Neural cell (in vitro differentiated cells): ENCODE measurements around the gene CRMP1.

Experiments
- EP300 ChIP-seq: fragments of 450-650 bp; conservative IDR thresholded peaks from 2 replicates; pipeline ENCODE4 v1.6.1; 2014; ENCODE audit warnings: antibody characterized with exemption, mild to moderate bottlenecking, moderate library complexity; ENCODE audit not compliant: poor library complexity, severe bottlenecking
- EZH2 ChIP-seq: fragments of 200-600, 300-800 bp; shearing (Covaris generic), sonication (generic); IDR thresholded peaks from 2 replicates; pipeline ENCODE4 v1.6.1; 2014; ENCODE audit warnings: antibody characterized with exemption, low read length, borderline replicate concordance, mild to moderate bottlenecking; ENCODE audit not compliant: insufficient read depth, poor library complexity, severe bottlenecking
- POLR2AphosphoS5 ChIP-seq: IDR thresholded peaks from 2 replicates; pipeline ENCODE4 v1.6.1; 2012
- RAD21 ChIP-seq: fragments of 450-650 bp; conservative IDR thresholded peaks from 2 replicates; pipeline ENCODE4 v1.6.1; 2014; ENCODE audit warnings: antibody characterized with exemption, mild to moderate bottlenecking, moderate library complexity
- TAF1 ChIP-seq: IDR thresholded peaks from 2 replicates; pipeline ENCODE4 v1.6.1; 2012; ENCODE audit warnings: low read depth
- TF ChIP-seq, protein P1 (sequence below): fragments of 450-650 bp; IDR thresholded peaks from 2 replicates; pipeline ENCODE4 v1.5.1; 2014; ENCODE audit warnings: antibody characterized with exemption, mild to moderate bottlenecking, moderate library complexity; ENCODE audit not compliant: poor library complexity, severe bottlenecking
- TF ChIP-seq, protein P2 (sequence below): IDR thresholded peaks from 2 replicates; pipeline ENCODE4 v1.6.1; 2012; ENCODE audit warnings: borderline replicate concordance

DNA sequence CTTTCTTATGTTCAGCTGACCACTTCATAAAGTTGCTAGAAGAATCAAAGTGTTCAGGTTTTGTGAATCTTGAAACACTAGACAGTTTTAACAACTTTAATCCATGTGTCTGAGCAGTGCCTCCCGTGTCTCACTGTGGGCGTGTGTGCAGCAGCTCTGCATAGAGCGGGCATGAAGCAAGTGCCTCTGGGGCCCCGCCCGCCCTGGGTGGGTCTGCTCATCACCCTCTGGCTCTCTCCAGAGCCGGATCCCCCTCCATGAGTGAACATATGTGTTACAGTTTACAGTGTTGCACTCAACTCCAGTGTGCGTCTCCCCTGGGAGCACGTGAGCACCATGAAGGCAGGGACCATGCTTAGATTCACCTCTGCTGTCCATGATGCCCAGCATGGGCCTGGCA is 37.6 kb upstream of the CRMP1 start:
- TF ChIP-seq, protein P1, sequence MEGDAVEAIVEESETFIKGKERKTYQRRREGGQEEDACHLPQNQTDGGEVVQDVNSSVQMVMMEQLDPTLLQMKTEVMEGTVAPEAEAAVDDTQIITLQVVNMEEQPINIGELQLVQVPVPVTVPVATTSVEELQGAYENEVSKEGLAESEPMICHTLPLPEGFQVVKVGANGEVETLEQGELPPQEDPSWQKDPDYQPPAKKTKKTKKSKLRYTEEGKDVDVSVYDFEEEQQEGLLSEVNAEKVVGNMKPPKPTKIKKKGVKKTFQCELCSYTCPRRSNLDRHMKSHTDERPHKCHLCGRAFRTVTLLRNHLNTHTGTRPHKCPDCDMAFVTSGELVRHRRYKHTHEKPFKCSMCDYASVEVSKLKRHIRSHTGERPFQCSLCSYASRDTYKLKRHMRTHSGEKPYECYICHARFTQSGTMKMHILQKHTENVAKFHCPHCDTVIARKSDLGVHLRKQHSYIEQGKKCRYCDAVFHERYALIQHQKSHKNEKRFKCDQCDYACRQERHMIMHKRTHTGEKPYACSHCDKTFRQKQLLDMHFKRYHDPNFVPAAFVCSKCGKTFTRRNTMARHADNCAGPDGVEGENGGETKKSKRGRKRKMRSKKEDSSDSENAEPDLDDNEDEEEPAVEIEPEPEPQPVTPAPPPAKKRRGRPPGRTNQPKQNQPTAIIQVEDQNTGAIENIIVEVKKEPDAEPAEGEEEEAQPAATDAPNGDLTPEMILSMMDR, result no peak
- TF ChIP-seq TAF1, result no peak
- TF ChIP-seq EP300, result no peak
- TF ChIP-seq, protein P2, sequence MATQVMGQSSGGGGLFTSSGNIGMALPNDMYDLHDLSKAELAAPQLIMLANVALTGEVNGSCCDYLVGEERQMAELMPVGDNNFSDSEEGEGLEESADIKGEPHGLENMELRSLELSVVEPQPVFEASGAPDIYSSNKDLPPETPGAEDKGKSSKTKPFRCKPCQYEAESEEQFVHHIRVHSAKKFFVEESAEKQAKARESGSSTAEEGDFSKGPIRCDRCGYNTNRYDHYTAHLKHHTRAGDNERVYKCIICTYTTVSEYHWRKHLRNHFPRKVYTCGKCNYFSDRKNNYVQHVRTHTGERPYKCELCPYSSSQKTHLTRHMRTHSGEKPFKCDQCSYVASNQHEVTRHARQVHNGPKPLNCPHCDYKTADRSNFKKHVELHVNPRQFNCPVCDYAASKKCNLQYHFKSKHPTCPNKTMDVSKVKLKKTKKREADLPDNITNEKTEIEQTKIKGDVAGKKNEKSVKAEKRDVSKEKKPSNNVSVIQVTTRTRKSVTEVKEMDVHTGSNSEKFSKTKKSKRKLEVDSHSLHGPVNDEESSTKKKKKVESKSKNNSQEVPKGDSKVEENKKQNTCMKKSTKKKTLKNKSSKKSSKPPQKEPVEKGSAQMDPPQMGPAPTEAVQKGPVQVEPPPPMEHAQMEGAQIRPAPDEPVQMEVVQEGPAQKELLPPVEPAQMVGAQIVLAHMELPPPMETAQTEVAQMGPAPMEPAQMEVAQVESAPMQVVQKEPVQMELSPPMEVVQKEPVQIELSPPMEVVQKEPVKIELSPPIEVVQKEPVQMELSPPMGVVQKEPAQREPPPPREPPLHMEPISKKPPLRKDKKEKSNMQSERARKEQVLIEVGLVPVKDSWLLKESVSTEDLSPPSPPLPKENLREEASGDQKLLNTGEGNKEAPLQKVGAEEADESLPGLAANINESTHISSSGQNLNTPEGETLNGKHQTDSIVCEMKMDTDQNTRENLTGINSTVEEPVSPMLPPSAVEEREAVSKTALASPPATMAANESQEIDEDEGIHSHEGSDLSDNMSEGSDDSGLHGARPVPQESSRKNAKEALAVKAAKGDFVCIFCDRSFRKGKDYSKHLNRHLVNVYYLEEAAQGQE, result no peak
- no peak for TF ChIP-seq POLR2AphosphoS5
- no peak for TF ChIP-seq EZH2
- TF ChIP-seq RAD21, result no peak
